Measurements from ENCODE around the gene TDRD9. TPM values are rescaled to one million over a fixed set of nuclear protein-coding genes. Genes with fewer than 3 reads are reported as not detected.
A peak's percentile ranks its signal among the peaks of the same experiment; 100 is the strongest.

The TDRD9 gene
- total and polyA plus RNA-seq, 7 experiments from 2014 or later, result 0.16 to 6.4 (median 0.43) TPM; not detected in 1

DNA sequence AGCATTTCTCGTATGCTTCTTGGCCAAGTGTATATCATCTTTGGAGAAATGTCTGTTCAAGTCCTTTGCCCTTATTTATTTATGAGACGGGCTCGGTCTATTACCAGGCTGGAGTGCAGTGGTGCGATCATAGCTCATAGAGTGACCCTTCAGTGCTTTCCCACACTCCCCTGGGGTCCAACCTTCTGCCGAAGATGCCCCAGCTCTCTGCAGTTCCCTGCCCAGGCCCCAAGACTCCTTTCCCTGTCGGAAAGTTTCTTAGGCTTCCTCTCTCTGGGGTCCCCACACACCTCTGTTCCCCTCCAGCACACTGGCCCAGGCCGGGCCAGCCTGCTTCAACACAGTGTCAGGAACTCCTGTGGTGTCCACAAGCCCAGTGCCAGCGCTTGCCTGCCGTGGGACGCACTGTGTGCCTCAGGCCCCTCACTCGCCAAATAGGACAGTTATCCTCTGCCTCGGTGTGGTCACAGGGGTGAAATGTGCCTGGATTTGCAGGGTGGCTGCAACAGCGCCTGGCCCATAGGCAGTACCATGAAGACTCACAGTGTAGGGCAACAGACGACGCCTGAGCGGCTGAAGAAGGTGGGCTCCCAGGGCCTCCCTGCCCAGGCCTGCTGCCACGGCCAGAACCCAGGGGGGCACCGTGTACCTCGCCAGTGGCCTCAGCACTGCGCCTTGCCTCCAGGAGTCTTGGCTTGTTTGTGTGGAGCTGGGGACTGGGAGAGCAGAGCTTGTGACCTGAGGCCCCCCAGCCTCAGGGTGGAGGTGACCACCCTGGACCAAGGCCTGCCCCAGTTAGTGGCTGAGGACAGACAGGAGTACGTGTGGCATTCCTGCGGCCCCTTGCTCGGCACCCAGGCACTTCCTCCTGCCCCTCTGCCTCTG, 152.4 kb downstream of the TDRD9 start:
- ChIA-PET POLR2A (no interaction called here), CTCF (no interaction called here)
- Histone ChIP-seq H3K36me3 (ENCODE audit: control insufficient read depth in 2 of 3, insufficient read depth in 3 of 3, low read length in 3 of 3) (no peaks in the 10 kb centered on the region), H3K4me1 (ENCODE audit: control insufficient read depth in 2 of 2, insufficient read depth in 2 of 2, low read length in 2 of 2) (peaks cover 4 to 11% of the 10 kb centered on the region in 2 donors), H3K4me3 (ENCODE audit: low read length) (no peak overlapping the region), H3K27ac (ENCODE audit: low read depth, low read length) (no peak overlapping the region), H3K27me3 (ENCODE audit: control insufficient read depth in 2 of 2, insufficient read depth in 2 of 2, low read length in 2 of 2) (no peaks in the 10 kb centered on the region), H3K9me3 (ENCODE audit: control insufficient read depth in 2 of 3, low read length in 3 of 3) (no peaks in the 10 kb centered on the region)
- Mint-ChIP-seq H3K9me3 (no peaks in the 10 kb centered on the region), H3K27me3 (peaks cover 10 to 18% (median 12%) of the 10 kb centered on the region in 5 donors), H3K4me3 (no peak overlapping the region), H3K36me3 (no peaks in the 10 kb centered on the region), H3K27ac (peak overlapping the region in 1 of 9 donors; percentile 64), H3K4me1 (peaks cover 7 to 25% (median 18%) of the 10 kb centered on the region in 7 donors)
- DNase-seq (no peak), ATAC-seq (no peak)
- intact Hi-C loops (cut with micrococcal nuclease), result no loop called here

DNA sequence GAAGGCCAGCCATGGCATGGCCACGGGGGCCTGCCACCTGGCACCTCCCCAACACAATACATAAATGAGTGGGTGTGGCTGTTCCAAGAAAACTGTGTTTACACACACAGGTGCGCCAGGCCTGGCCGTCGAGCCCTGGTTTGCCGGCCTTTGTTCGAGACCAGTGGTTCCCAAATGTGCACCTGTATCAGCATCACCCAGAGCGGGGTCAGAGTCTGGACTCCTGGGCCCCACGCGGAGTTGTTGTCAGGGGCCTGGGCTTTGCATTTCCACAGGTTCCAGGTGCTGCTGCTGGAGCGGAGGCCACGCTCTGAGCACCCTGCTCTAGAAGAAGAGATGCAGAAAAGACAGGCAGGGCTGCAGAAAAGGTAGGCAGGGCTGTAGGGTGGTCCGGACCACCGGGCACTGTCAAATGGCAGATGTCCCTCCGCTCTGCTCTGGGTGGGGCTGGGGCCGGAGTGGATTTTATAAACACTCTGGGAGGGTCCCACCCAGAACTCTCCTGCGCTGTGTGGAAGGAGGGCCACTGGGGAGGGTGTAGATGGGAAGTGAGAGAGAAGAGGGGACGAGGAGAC, 153.1 kb downstream of the TDRD9 start:
- H3K36me3 ChIP-seq (ENCODE audit: control insufficient read depth in 2 of 3, insufficient read depth in 3 of 3, low read length in 3 of 3), result no peaks in the 10 kb centered on the region
- ChIA-PET POLR2A (no interaction called here), CTCF (no interaction called here)
- Mint-ChIP-seq H3K9me3 (no peaks in the 10 kb centered on the region), H3K36me3 (no peaks in the 10 kb centered on the region), H3K27me3 (peaks cover 9 to 18% (median 11%) of the 10 kb centered on the region in 5 donors), H3K4me3 (no peak overlapping the region), H3K4me1 (peaks cover 7 to 25% (median 18%) of the 10 kb centered on the region in 7 donors), H3K27ac (no peak overlapping the region)
- peaks cover 4 to 11% of the 10 kb centered on the region in 2 donors for H3K4me1 ChIP-seq (ENCODE audit: control insufficient read depth in 2 of 2, insufficient read depth in 2 of 2, low read length in 2 of 2)
- DNase-seq (no peak), ATAC-seq (no peak)
- H3K27me3 ChIP-seq (ENCODE audit: control insufficient read depth in 2 of 2, insufficient read depth in 2 of 2, low read length in 2 of 2), result no peaks in the 10 kb centered on the region
- no peak overlapping the region for H3K27ac ChIP-seq (ENCODE audit: low read depth, low read length)
- no peak overlapping the region for H3K4me3 ChIP-seq (ENCODE audit: low read length)
- H3K9me3 ChIP-seq (ENCODE audit: control insufficient read depth in 2 of 3, low read length in 3 of 3), result no peaks in the 10 kb centered on the region
- intact Hi-C loops (cut with micrococcal nuclease), result no loop called here

- Histone ChIP-seq H3K27me3 (ENCODE audit: control insufficient read depth in 2 of 2, insufficient read depth in 2 of 2, low read length in 2 of 2) (no peaks in the 10 kb centered on the region), H3K4me3 (ENCODE audit: low read length) (no peak overlapping the region), H3K9me3 (ENCODE audit: control insufficient read depth in 2 of 3, low read length in 3 of 3) (no peaks in the 10 kb centered on the region), H3K36me3 (ENCODE audit: control insufficient read depth in 2 of 3, insufficient read depth in 3 of 3, low read length in 3 of 3) (no peaks in the 10 kb centered on the region), H3K4me1 (ENCODE audit: control insufficient read depth in 2 of 2, insufficient read depth in 2 of 2, low read length in 2 of 2) (peaks cover 4 to 11% of the 10 kb centered on the region in 2 donors), H3K27ac (ENCODE audit: low read depth, low read length) (no peak overlapping the region)
- POLR2A ChIA-PET, result no interaction called here
- DNase-seq (no peak), ATAC-seq (no peak)
- H3K4me1 Mint-ChIP-seq, result peaks cover 7 to 20% (median 15%) of the 10 kb centered on the region in 7 donors
- no peaks in the 10 kb centered on the region for H3K9me3 Mint-ChIP-seq
- peaks cover 8 to 20% (median 12%) of the 10 kb centered on the region in 5 donors for H3K27me3 Mint-ChIP-seq
- CTCF ChIA-PET, result no interaction called here
- H3K27ac Mint-ChIP-seq, result no peak overlapping the region
- H3K36me3 Mint-ChIP-seq, result no peaks in the 10 kb centered on the region
- no peak overlapping the region for H3K4me3 Mint-ChIP-seq
- intact Hi-C loops (cut with micrococcal nuclease), result no loop called here
These were observed 153.8 kb downstream of the TDRD9 start for GRCh38 chr14:104081951-104082464.

DNA sequence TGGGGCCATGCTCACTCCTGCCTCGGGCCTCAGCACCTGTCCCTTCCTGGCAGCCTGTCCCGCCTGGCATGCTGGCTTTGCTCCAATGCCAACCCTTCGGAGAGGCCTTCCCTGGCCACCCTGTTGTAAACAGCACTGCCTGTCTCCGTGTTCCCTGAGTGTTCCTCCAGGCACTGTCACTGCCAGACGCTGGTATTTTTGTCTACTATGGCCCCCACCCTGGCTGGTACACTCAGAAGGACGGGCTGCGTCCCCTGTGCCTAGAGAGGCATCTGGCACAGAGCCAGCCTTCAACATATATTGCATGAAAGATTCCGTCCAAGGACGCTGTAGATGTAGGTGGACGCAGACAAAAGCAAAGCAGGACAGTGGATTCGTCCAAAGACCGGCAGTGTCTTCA, 154.6 kb downstream of the TDRD9 start:
- H3K27ac ChIP-seq (ENCODE audit: low read depth, low read length), result no peak overlapping the region
- CTCF ChIA-PET, result no interaction called here
- H3K4me3 ChIP-seq (ENCODE audit: low read length), result no peak overlapping the region
- H3K36me3 ChIP-seq (ENCODE audit: control insufficient read depth in 2 of 3, insufficient read depth in 3 of 3, low read length in 3 of 3), result no peaks in the 10 kb centered on the region
- DNase-seq (no peak), ATAC-seq (no peak)
- no peak overlapping the region for H3K4me3 Mint-ChIP-seq
- peaks cover 5 to 18% (median 12%) of the 10 kb centered on the region in 7 donors for H3K4me1 Mint-ChIP-seq
- H3K27me3 ChIP-seq (ENCODE audit: control insufficient read depth in 2 of 2, insufficient read depth in 2 of 2, low read length in 2 of 2), result no peaks in the 10 kb centered on the region
- H3K9me3 ChIP-seq (ENCODE audit: control insufficient read depth in 2 of 3, low read length in 3 of 3), result no peaks in the 10 kb centered on the region
- peak overlapping the region in 1 of 9 donors; percentile 52 for H3K27ac Mint-ChIP-seq
- peaks cover under 1 to 8% of the 10 kb centered on the region in 2 donors for H3K4me1 ChIP-seq (ENCODE audit: control insufficient read depth in 2 of 2, insufficient read depth in 2 of 2, low read length in 2 of 2)
- H3K36me3 Mint-ChIP-seq, result no peaks in the 10 kb centered on the region
- intact Hi-C loops (cut with micrococcal nuclease), result no loop called here
- POLR2A ChIA-PET, result no interaction called here
- no peaks in the 10 kb centered on the region for H3K9me3 Mint-ChIP-seq
- peaks cover 9 to 25% (median 12%) of the 10 kb centered on the region in 5 donors for H3K27me3 Mint-ChIP-seq

- H3K36me3 ChIP-seq (ENCODE audit: control insufficient read depth in 2 of 3, insufficient read depth in 3 of 3, low read length in 3 of 3), result no peaks in the 10 kb centered on the region
- H3K4me3 ChIP-seq (ENCODE audit: low read length), result no peak overlapping the region
- POLR2A ChIA-PET, result no interaction called here
- CTCF ChIA-PET, result interaction anchor here (0.9 kb wide), 1 partner anchor 480 kb away, joined by 3 read pairs; no protein-coding TSS in a partner anchor
- H3K27ac ChIP-seq (ENCODE audit: low read depth, low read length), result no peak overlapping the region
- no peak for ATAC-seq
- Mint-ChIP-seq H3K4me1 (peaks cover 0 to 8% (median 0%) of the 10 kb centered on the region in 7 donors), H3K27me3 (peaks cover 7 to 25% (median 12%) of the 10 kb centered on the region in 5 donors), H3K36me3 (no peaks in the 10 kb centered on the region), H3K4me3 (peak overlapping the region in 8 of 10 donors; percentile 22 to 64 (median 51)), H3K9me3 (no peaks in the 10 kb centered on the region), H3K27ac (peak overlapping the region in 1 of 9 donors; percentile 46)
- no peaks in the 10 kb centered on the region for H3K4me1 ChIP-seq (ENCODE audit: control insufficient read depth in 2 of 2, insufficient read depth in 2 of 2, low read length in 2 of 2)
- H3K27me3 ChIP-seq (ENCODE audit: control insufficient read depth in 2 of 2, insufficient read depth in 2 of 2, low read length in 2 of 2), result no peaks in the 10 kb centered on the region
- DNase-seq, result no peak
- intact Hi-C loops (cut with micrococcal nuclease), result no loop called here
- H3K9me3 ChIP-seq (ENCODE audit: control insufficient read depth in 2 of 3, low read length in 3 of 3), result no peaks in the 10 kb centered on the region
These were observed 156.2 kb downstream of the TDRD9 start for GRCh38 chr14:104084251-104085002.

GRCh38 chr14:104085032-104085888, 157.0 kb downstream of the TDRD9 start, which contains the start of gene ASPG:
Gene ASPG, plus strand, starts transcription at chr14:104085700. Its CDS starts 71 bp downstream, at chr14:104085771.
- Histone ChIP-seq H3K27me3 (ENCODE audit: control insufficient read depth in 2 of 2, insufficient read depth in 2 of 2, low read length in 2 of 2) (no peaks in the 10 kb centered on the region), H3K9me3 (ENCODE audit: control insufficient read depth in 2 of 3, low read length in 3 of 3) (no peaks in the 10 kb centered on the region), H3K36me3 (ENCODE audit: control insufficient read depth in 2 of 3, insufficient read depth in 3 of 3, low read length in 3 of 3) (no peaks in the 10 kb centered on the region), H3K27ac (ENCODE audit: low read depth, low read length) (no peak within 1 kb of the TSS), H3K4me3 (ENCODE audit: low read length) (no peak within 1 kb of the TSS), H3K4me1 (ENCODE audit: control insufficient read depth in 2 of 2, insufficient read depth in 2 of 2, low read length in 2 of 2) (no peaks in the 10 kb centered on the region)
- H3K27me3 Mint-ChIP-seq, result peaks cover 7 to 25% (median 12%) of the 10 kb centered on the region in 5 donors
- H3K27ac Mint-ChIP-seq, result peak within 1 kb of the TSS in 1 of 9 donors; percentile 46
- peak within 1 kb of the TSS in 8 of 10 donors; percentile 30 to 64 (median 51) for H3K4me3 Mint-ChIP-seq
- CTCF ChIA-PET, result interaction anchor here (0.9 kb wide), 1 partner anchor 479 kb away, joined by 3 read pairs; no protein-coding TSS in a partner anchor
- H3K4me1 Mint-ChIP-seq, result peaks cover 0 to 8% (median 0%) of the 10 kb centered on the region in 7 donors
- no peaks in the 10 kb centered on the region for H3K9me3 Mint-ChIP-seq
- intact Hi-C loops (cut with micrococcal nuclease), result no loop called here
- ATAC-seq (peak; percentile 33), DNase-seq (peak in 2 of 9 donors; percentile 28 to 43)
- POLR2A ChIA-PET, result no interaction called here
- H3K36me3 Mint-ChIP-seq, result no peaks in the 10 kb centered on the region

Data from naive thymus-derived CD4-positive, alpha-beta T cell (primary cell).